RWPE1 (cell line): ENCODE data around the gene ZNF500.
A peak's percentile ranks its signal among the peaks of the same experiment; 100 is the strongest.

Experiments
- CTCF ChIA-PET: fragments of 350-600 bp; sonication (Branson Sonifier 250); formaldehyde crosslinking; extraction: SDS; loops from one replicate; lab custom pipeline; 2021; lab: Yijun Ruan, JAX
- POLR2A ChIA-PET: fragments of 400-600 bp; formaldehyde crosslinking; extraction: SDS; loops from one replicate; lab custom pipeline; 2020; ENCODE audit warnings: antibody characterized with exemption; ENCODE audit not compliant: low non-redundant PET; lab: Yijun Ruan, JAX
- DNase-seq: peaks from one replicate; pipeline ENCODE4 v3.0.0; 2012; ENCODE audit warnings: low spot score
- H3K27ac ChIP-seq: fragments of 450-650 bp; 2 replicates; pipeline ENCODE4 v1.5.1; 2017
- CTCF ChIP-seq: fragments of 450-650 bp; conservative IDR thresholded peaks from 2 replicates; pipeline ENCODE4 v1.5.1; 2017; ENCODE audit warnings: low read depth, mild to moderate bottlenecking

Gene ZNF500

GRCh38 chr16:4796982-4797804, 30.2 kb upstream of the ZNF500 start:
- POLR2A ChIA-PET = no interaction called here
- H3K27ac ChIP-seq = peak overlapping the region; percentile 98
- no peak for TF ChIP-seq CTCF

GRCh38 chr16:4795828-4796572, 29.0 kb upstream of the ZNF500 start:
- DNase-seq = no peak
- POLR2A ChIA-PET = no interaction called here
- CTCF ChIA-PET = interaction anchor here (0.7 kb wide), 1 partner anchor 110 kb away, joined by 3 read pairs; no protein-coding TSS in a partner anchor
- TF ChIP-seq CTCF = no peak
- H3K27ac ChIP-seq = peak overlapping the region; percentile 98

More at GRCh38 chr16:4796982-4797804, 30.2 kb upstream of the ZNF500 start:
- DNase-seq = no peak
- CTCF ChIA-PET = no interaction called here

GRCh38 chr16:4795181-4795827, 28.3 kb upstream of the ZNF500 start, which contains the start of gene SMIM22:
SMIM22 (plus strand) TSS chr16:4795369; CDS start chr16:4795735, 366 bp downstream.
- no peak for TF ChIP-seq CTCF
- POLR2A ChIA-PET = no interaction called here
- CTCF ChIA-PET = interaction anchor here (1.0 kb wide), 1 partner anchor 26 kb away, joined by 3 read pairs; no protein-coding TSS in a partner anchor
- DNase-seq = no peak
- peak within 1 kb of the TSS; percentile 41 for H3K27ac ChIP-seq

- no peak for TF ChIP-seq CTCF
- ChIA-PET POLR2A (no interaction called here), CTCF (no interaction called here)
- DNase-seq = no peak
- no peak overlapping the region for H3K27ac ChIP-seq
Measured at GRCh38 chr16:4792951-4793513, 26.1 kb upstream of the ZNF500 start.

GRCh38 chr16:4790871-4791270, 23.9 kb upstream of the ZNF500 start:
- TF ChIP-seq CTCF = no peak
- CTCF ChIA-PET = no interaction called here
- POLR2A ChIA-PET = no interaction called here
- no peak for DNase-seq
- H3K27ac ChIP-seq = no peak overlapping the region

- POLR2A ChIA-PET = no interaction called here
- no peak for TF ChIP-seq CTCF
- DNase-seq = no peak
- no peak overlapping the region for H3K27ac ChIP-seq
- CTCF ChIA-PET = no interaction called here
Measured at GRCh38 chr16:4790261-4790660, 23.3 kb upstream of the ZNF500 start.
